ENCODE results near the gene PIN1. TPM values are rescaled to one million over a fixed set of nuclear protein-coding genes. Genes with fewer than 3 reads are reported as not detected.
A peak's percentile ranks its signal among the peaks of the same experiment; 100 is the strongest.

Gene PIN1
- polyA plus RNA-seq, 3 donors = 67.4 to 79.8 (median 68.3) TPM

DNA sequence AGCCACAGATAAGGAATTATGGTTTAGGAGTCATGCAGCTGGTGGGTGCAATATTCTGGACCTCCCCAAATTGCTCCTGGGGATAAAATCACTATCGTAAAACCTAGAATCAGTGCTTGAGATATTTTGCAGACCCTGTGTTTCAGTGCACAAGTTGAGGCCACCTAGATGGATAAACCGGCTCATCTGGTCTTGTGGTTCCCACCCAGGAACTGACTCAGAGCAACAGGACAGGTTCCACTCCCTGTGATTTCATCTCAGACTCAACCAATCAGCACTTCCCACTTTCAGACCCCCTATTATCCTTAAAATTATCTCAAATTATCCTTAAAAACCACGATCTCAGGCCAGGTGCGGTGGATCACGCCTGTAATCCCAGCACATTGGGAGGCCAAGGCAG, 37.2 kb upstream of the PIN1 start:
- TF ChIP-seq, protein P1, sequence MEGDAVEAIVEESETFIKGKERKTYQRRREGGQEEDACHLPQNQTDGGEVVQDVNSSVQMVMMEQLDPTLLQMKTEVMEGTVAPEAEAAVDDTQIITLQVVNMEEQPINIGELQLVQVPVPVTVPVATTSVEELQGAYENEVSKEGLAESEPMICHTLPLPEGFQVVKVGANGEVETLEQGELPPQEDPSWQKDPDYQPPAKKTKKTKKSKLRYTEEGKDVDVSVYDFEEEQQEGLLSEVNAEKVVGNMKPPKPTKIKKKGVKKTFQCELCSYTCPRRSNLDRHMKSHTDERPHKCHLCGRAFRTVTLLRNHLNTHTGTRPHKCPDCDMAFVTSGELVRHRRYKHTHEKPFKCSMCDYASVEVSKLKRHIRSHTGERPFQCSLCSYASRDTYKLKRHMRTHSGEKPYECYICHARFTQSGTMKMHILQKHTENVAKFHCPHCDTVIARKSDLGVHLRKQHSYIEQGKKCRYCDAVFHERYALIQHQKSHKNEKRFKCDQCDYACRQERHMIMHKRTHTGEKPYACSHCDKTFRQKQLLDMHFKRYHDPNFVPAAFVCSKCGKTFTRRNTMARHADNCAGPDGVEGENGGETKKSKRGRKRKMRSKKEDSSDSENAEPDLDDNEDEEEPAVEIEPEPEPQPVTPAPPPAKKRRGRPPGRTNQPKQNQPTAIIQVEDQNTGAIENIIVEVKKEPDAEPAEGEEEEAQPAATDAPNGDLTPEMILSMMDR (IDR thresholded peaks at IDR 0.05) = no peak
- Mint-ChIP-seq H3K27ac (peak overlapping the region in 3 of 7 donors; percentile 21 to 78 (median 54)), H3K27me3 (ENCODE audit: low read depth in 3 of 3) (no peaks in the 10 kb centered on the region), H3K36me3 (peaks cover 0 to 6% of the 10 kb centered on the region in 2 donors), H3K9me3 (peaks cover 0 to 2% (median 0%) of the 10 kb centered on the region in 7 donors), H3K4me1 (peaks cover 31% of the 10 kb centered on the region), H3K4me3 (no peak overlapping the region)
- DNase-seq = no peak
- intact Hi-C loops (cut with micrococcal nuclease) = loop anchor here (2.0 to 10.0 kb wide), 7 partner anchors 211 to 963 kb away; partner anchors contain the start of genes MBD3L1 (in 1 of the 2), ZNF317 (in 1 of the 2) and ZNF558 (in 1 of the 2)
- Histone ChIP-seq H3K4me1 (ENCODE audit: control insufficient read depth in 1 of 2, insufficient read depth in 2 of 2, low read length in 2 of 2) (peaks cover 26 to 35% of the 10 kb centered on the region in 2 donors), H3K79me2 (ENCODE audit: insufficient read depth, low read length) (no peaks in the 10 kb centered on the region), H3K27me3 (ENCODE audit: control insufficient read depth in 2 of 2, insufficient read depth in 2 of 2, low read length in 2 of 2) (no peaks in the 10 kb centered on the region), H3K36me3 (replicated peaks in 1 of 2; ENCODE audit: control insufficient read depth in 1 of 2, insufficient read depth in 2 of 2, low read length in 2 of 2) (no peaks in the 10 kb centered on the region), H3K9ac (ENCODE audit: insufficient read depth, low read length, poor library complexity, severe bottlenecking) (no peak overlapping the region), H2AFZ (ENCODE audit: insufficient read depth, low read depth, low read length, poor library complexity, severe bottlenecking) (no peak overlapping the region), H3K9me3 (replicated peaks in 1 of 2; ENCODE audit: control insufficient read depth in 1 of 2, insufficient read depth in 1 of 2, low read length in 2 of 2) (no peaks in the 10 kb centered on the region), H3K27ac (ENCODE audit: low read depth in 1 of 2, low read length in 2 of 2) (peak overlapping the region in 1 of 2 donors; percentile 26), H4K20me1 (ENCODE audit: insufficient read depth, low read length) (no peaks in the 10 kb centered on the region), H3K4me3 (replicated peaks in 1 of 3; ENCODE audit: low read depth in 2 of 3, low read length in 3 of 3) (no peak overlapping the region), H3K4me2 (replicated peaks; ENCODE audit: extremely low read depth, low read length, poor library complexity, severe bottlenecking) (no peak overlapping the region)
- 78% methylated on average over 5 of the region's 5 CpGs for WGBS (ENCODE audit: insufficient coverage)

DNA sequence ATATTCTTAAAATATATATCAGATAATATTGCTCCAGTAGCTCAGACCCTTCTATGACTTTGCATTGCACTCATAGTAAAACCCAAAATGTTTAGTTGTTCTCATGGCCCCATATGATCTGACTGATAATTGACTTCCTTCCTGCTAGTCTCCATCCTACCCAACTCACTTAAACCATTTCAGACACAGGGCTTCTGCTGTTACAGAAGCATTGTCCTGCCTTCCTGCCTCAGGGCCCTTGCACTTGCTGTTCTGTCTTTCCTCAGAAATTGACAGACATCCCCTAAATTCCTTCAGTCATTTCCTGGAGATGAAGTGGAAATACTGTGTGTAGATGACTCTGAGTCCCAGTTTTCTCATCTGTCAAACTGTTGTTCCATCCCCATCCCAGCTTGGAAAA, 36.0 kb upstream of the PIN1 start:
- H4K20me1 ChIP-seq (ENCODE audit: insufficient read depth, low read length) = no peaks in the 10 kb centered on the region
- no peak for DNase-seq
- H3K36me3 Mint-ChIP-seq = peaks cover under 1 to 10% of the 10 kb centered on the region in 2 donors
- no peak overlapping the region for H3K4me3 Mint-ChIP-seq
- H3K9ac ChIP-seq (ENCODE audit: insufficient read depth, low read length, poor library complexity, severe bottlenecking) = no peak overlapping the region
- H3K36me3 ChIP-seq (replicated peaks in 1 of 2; ENCODE audit: control insufficient read depth in 1 of 2, insufficient read depth in 2 of 2, low read length in 2 of 2) = no peaks in the 10 kb centered on the region
- TF ChIP-seq, protein P1 (IDR thresholded peaks at IDR 0.05) = no peak
- no peak overlapping the region for H2AFZ ChIP-seq (ENCODE audit: insufficient read depth, low read depth, low read length, poor library complexity, severe bottlenecking)
- no peaks in the 10 kb centered on the region for H3K27me3 Mint-ChIP-seq (ENCODE audit: low read depth in 3 of 3)
- H3K27ac ChIP-seq (ENCODE audit: low read depth in 1 of 2, low read length in 2 of 2) = no peak overlapping the region
- peaks cover 0 to 2% (median 0%) of the 10 kb centered on the region in 7 donors for H3K9me3 Mint-ChIP-seq
- H3K9me3 ChIP-seq (replicated peaks in 1 of 2; ENCODE audit: control insufficient read depth in 1 of 2, insufficient read depth in 1 of 2, low read length in 2 of 2) = no peaks in the 10 kb centered on the region
- no peak overlapping the region for H3K4me2 ChIP-seq (replicated peaks; ENCODE audit: extremely low read depth, low read length, poor library complexity, severe bottlenecking)
- peaks cover 27% of the 10 kb centered on the region for H3K4me1 Mint-ChIP-seq
- intact Hi-C loops (cut with micrococcal nuclease) = loop anchor here (5.0 to 10.0 kb wide), 6 partner anchors 484 to 964 kb away; partner anchors contain the start of genes MBD3L1 (in 1 of the 2), ZNF317 (in 1 of the 2) and ZNF558 (in 1 of the 2)
- H3K4me1 ChIP-seq (ENCODE audit: control insufficient read depth in 1 of 2, insufficient read depth in 2 of 2, low read length in 2 of 2) = peaks cover 22 to 27% of the 10 kb centered on the region in 2 donors
- no peak overlapping the region for H3K27ac Mint-ChIP-seq
- H3K79me2 ChIP-seq (ENCODE audit: insufficient read depth, low read length) = no peaks in the 10 kb centered on the region
- H3K4me3 ChIP-seq (replicated peaks in 1 of 3; ENCODE audit: low read depth in 2 of 3, low read length in 3 of 3) = no peak overlapping the region
- H3K27me3 ChIP-seq (ENCODE audit: control insufficient read depth in 2 of 2, insufficient read depth in 2 of 2, low read length in 2 of 2) = no peaks in the 10 kb centered on the region

Data from CD14-positive monocyte (primary cell).